Hematopoietic multipotent progenitor cell treated with erythropoietin and hydrocortisone succinate and interleukin-3 and kit ligand, for 6 days (in vitro differentiated cells): ENCODE results near the gene ZNF224.
"Not testable (repeated sequence)": the region's sequence is repeated elsewhere in the genome, so short reads cannot be mapped to it uniquely, and the experiment has no call there.

Experiments
- DNase-seq: peaks from one replicate; pipeline ENCODE4 v3.0.0-alpha.2; 2015

Gene ZNF224

DNA sequence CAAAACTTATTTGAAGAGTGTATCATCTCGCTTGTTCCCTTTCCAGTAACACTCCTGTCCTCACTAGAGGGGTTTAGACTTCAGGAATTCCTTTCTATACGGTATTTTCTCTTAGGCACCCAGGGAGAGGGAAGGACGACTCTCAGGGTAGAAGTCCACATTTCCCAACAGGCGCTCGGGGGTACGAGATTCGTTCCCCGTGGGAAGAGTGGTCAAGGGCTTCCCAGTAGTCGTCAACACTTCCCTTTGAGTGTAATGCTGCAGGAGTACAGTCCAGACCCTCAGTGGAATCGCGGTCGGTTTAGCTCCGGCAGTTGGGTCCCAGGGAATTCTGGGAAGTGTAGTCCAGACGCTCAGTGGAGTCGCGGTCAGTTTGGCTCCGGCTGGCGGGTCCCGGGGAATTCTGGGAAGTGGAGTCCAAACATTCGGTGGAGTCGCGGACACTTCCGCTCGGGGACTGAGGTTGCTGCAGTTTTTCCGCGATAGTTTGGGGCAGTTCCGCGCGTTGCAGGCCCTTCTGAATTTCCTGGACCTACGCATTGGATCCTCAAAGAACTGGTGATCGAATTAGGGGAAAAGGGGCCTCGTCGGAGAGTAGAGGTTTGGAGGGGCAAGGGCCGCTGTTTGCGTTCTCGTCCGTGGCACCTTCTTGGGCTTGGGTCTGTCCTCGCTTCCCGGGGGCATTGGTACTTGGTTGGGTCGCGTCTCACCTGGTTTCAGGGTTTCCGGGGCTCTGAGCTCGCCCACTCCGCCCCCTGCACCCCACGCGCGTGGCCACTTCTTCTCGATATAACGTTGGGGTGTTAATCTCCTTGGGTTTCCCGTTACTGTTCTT, at the start of gene ZNF224:
Gene ZNF224, plus strand, starts transcription at position 431 of the 835 bp plus-strand sequence. CDS start 3,513 bp downstream, outside the sequence.
- peak; percentile 97 for DNase-seq

DNA sequence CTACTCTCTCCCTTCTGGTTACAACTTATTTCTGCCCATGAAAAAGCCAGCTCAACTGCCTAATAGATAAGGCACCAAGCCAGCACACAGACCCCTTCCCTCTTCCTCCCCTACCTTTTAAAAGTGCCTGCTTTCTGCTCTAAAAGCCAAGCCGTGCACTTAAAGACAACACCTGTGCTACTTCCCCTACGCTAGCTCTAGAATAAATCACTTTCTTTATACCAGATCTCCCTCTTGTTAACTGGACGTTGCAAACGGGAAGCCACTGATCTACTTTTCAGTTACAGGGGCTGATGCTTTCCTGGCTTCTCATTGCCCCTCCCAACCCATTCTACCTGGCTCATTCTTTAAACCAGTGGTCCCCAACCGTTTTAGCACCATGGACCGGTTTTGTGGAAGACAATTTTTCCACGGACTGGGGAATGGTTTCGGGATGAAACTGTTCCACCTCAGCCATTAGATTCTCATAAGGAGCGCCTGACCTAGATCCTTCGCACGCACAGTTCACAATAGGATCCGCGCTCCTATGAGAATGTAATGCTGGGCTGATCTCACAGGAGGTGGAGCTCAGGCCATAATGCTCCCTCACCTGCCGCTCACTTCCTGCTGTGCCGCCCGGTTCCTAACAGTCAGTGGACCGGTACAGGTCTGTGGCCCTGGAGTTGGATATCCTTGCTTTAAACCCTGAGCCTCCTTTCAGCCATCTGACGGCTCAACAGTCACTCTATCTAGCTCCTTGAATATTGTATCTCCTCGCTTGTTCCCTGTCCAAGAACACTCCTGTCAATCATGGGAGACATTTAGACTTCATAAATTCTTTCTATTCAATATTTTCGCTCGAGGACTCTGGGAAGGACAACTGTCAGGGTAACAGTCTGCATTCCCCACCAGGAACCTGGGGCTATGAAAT, 43.2 kb upstream of the ZNF224 start:
- DNase-seq = peak; percentile 58

DNA sequence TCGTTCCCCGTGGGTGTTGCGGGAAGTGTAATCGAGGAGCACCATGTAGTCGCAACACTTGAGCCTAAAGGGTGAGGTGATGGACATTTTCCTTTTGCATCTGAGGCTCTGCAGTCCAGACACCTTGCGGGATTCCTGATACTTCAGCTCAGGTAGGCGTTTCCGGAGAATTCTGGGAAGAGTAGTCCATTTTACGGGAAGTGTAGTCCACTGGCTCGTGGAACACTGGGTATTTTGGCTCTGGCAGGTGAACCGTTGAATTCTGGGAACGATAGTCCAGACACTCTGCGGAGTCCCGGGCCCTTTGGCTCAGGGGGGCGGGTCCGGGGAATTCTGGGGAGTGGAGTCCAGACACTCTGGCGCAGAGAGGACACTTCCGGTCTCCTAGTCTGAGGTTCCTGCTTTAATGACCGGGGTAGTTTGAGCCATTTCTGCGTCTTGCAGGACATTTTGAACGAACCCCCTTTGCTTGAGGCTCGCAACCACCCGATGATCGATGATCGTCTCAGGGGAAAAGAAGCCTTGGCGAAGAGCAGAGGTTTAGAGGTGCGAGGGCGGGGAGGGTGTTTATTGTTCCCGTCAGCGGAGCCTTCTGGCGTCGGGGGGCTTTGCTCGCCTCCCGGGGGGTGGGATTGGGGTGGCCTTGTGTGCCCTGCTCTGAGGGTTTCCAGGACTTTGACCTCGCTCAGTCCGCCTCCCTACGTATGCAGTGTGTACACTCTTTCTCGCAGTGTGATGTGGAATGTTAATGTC, 42.3 kb upstream of the ZNF224 start, which contains the start of gene ZNF223:
Gene ZNF223, plus strand, starts transcription at position 387 of the 753 bp plus-strand sequence. CDS start 3,141 bp downstream, outside the sequence.
- DNase-seq = peak; percentile 96

DNA sequence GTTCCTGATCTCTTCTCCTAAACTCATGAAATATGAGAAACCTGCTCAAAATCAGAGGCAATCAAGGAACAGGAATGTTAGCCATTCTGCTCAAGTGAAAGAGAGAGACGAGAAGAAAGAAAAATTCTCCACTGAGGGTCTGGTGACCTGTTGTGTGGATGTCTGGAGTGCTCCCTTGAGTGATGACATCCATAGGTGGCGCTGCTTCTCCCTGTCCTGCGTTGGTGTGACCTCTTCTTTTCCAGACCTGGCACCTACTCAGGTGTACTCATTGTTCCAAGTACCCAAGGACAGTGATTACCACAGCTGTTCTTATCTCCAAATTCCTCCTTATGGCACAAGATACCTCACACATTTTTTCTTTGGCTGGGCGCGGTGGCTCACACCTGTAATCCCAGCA, 38.3 kb upstream of the ZNF224 start:
- no peak for DNase-seq

DNA sequence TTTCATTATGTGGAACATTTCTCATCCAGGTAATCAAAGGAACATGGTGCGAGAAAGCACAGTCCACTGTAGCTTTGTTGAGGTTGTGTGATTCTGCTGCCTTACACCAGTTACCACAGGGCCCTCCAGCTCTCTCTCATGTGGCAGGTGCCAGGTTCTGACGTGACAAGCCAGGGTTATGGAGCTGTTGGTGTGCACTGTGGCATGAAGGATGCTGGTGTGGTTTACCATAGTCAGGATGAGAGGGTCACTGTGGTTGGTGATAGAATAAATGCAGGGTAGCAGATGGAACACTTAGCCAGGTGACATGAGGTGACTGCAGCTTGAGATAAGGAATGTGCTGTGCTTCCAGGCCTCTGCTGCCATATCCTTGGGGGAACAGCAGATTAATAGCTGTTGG, 34.9 kb upstream of the ZNF224 start:
- no peak for DNase-seq

DNA sequence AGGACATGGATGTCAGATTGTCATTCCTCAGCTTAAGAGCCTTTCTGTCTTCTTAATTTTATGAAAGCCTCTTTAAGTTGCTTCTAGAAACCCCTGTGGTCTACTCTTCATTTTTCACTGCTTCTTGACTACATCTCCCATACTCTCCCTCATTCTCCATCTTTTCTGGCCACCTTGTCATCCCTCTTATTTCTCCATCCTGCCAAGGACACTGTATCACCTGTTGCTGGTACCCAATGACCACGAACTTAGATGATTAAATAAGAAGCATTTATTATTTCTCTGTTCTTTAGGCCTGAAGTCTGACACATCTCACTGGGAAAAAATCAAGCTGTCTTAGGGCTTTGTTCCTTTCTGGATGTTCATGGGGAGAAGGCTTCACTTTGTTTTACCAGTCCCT, 33.1 kb upstream of the ZNF224 start:
- no peak for DNase-seq

DNA sequence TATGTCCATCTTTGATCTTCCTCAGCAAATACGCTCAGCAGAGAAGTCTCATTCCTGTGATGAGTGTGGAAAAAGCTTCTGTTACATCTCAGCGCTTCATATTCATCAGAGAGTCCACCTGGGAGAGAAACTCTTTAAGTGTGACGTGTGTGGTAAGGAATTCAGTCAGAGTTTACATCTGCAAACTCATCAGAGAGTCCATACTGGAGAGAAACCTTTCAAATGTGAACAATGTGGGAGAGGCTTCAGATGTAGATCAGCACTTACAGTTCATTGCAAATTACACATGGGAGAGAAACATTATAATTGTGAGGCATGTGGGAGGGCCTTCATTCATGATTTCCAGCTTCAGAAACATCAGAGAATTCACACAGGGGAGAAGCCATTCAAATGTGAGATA, 27.9 kb upstream of the ZNF224 start:
- no peak for DNase-seq

DNA sequence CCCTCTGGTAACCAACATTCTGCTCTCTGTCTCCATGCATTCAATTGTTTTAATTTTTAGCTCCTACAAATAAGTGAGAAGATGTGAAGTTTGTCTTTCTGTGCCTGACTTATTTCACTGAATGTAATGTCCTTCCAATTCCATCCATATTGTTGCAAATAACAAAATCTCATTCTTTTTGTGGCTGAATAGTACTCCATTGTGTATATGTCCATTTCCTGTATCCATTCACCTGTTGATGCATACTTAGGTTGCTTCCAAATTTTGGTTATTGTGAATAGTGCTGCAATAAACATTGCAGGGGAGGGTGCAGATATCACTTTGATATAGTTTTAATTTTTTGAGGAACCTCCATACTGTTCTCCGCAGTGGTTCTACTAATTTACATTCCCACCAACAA, 24.7 kb upstream of the ZNF224 start:
- no peak for DNase-seq

DNA sequence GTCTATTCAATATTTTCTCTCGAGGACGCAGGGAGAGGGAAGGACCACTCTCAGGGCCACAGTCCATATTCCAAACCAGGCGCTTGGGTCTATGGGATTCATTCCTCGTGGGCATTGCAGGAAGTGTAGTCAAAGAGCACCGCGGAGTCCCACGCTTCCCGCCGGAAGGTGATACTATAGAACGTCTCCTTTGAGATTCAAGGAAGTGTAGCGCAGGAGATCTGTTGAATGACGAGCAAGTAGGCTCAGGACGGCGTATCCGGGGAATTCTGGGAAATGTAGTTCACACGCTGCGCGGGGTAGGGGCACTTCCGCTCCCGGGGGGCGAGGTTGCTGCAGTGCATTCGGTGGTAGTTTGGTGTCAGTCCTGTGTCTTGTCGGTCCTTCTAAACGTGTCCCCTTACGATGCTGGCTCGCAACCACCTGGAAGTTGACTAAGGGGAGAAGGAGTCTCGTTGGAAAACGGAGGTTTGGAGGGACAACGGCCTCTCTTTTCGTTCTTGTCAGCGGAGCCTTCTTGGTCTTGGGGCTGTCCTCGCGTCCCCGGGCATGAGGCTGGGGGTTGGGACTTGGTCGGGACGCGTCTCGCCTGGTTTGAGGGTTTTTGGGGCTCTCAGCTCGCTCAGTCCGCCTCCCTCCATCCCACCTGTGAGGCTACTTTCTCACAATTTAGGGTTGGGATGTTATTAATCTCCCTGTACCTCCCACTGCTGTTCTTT, 22.2 kb upstream of the ZNF224 start, which contains the start of gene ZNF284:
Gene ZNF284, plus strand, starts transcription at position 336 of the 719 bp plus-strand sequence. CDS start 4,231 bp downstream, outside the sequence.
- DNase-seq = peak; percentile 96

DNA sequence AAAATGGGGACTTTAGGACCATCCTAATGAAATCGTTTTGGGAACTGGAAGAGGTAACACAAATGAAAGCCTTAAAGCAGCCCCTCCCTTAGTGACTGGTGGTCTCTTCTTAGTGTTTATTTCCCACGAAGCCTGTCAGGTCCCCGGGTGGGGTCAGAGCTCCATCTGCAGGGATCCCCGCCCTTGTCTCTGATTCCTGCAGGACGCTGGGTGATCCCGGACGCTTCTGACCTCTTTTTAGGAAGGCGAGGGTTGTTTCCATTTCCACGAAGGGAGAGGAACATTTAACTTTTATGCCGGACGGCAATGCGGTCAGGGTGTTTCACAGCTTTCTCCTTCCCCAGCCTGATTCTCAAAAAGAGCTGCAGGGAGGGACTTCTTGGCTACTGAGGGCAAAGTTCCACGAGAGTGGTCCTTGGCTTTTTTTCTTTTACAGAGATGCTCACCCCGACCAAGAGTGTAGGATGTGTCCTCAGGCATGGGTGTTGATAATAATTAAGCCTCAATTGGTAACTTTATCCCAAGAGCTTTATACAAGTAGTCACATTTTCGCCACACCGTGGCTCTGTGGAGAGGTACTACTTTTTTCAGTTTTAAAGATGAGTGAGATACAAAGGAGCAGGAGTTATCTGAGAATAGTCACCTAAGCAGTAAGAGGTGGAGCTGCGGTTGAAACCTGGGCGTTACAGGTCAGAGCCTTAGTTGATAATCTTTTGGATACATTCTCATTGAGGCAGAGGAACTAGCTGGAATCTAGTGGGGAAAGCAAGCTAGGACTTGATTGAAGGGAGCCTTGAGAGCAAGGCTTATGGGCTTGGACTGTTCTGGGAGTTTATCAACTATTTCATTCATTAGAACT, 21.4 kb upstream of the ZNF224 start:
- peak; percentile 21 for DNase-seq

DNA sequence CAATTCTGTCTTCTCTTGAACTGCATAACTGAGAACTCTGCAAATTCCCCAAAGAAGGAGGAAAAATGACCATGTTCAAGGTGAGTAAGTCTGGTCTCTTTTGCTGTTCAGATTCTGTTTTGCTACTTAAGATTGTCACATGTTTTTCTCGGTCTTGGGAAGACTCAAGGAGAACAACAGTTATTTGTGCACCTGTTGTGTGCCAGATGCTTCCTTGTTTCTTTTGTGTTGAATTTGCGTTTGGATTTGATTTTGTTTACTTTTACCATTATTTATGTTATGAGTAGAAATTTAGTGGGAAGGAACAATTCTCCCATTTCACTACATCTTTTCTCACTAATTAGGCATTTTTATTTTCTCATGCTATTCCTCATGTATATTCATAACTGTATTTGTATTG, 17.8 kb upstream of the ZNF224 start:
- no peak for DNase-seq

DNA sequence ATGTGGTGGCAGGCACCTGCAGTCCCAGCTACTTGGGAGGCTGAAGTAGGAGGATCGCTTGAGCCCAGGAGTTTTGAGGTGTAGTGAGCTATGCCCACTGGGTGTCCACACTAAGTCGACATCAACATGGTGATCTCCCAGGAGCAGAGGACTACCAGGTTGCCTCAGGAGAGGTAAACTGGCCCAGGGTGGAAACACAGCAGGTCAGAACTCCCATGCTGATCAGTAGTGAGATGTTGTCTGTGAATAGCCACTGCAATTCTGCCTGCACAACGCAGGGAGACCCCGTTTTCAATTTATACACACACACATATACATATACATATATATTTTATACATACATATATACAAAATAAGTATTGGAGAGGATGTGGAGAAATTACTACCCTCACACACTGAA, 2.1 kb upstream of the ZNF224 start:
- no peak for DNase-seq

DNA sequence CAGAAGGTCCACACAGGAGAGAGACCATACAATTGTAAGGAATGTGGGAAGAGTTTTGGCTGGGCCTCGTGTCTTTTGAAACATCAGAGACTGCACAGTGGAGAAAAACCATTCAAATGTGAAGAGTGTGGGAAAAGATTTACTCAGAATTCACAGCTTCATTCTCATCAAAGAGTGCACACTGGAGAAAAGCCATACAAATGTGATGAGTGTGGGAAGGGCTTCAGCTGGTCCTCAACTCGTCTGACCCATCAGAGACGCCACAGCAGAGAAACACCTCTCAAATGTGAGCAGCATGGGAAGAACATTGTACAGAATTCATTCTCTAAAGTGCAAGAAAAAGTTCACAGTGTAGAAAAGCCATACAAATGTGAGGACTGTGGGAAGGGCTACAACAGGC, 13.6 kb downstream of the ZNF224 start:
- no peak for DNase-seq

DNA sequence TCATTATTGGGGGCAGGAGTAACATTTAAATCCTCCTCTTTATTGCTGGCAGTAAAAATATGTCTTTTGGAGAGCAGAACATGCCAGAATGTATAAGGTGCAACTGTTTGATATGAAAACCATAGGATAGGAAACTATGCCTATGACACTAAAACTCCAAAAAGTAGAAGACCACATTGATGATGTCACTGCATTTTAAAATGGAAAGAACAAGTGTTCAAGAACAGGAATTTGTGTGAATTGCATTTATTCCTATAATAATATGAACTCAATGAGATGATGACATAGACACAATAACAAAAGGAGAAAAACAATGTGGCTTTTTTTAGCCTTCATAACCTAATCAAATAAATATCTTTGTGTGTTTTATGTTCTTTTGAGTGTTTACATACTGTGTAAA, 15.3 kb downstream of the ZNF224 start:
- DNase-seq = no peak

DNA sequence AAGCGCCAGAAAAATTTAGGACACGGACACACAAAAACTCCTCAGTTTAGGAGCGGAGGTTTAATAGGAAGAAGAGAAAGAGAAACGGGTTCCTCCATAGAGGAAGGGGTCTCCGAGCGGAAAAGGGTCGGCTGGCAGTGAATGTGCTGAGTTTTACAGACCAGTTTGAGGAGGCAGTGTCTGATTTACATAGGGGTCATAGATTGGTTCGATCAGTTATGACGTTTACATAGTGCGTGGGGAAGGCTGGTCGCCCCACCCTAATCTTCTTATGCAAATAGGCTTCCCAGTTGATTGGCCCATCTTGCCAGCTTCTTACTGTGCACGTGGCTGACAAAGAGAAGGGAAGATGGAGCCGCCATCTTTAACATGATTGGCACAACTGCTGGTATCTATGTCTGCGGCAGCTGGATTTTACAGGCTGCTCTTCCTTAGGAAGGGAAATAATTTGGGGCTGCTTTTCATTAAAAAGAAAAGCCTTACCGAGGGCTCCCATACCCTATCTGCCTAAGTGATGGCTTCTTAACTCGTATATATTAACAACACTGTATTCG, 17.8 kb downstream of the ZNF224 start:
- DNase-seq = peak; percentile 92

DNA sequence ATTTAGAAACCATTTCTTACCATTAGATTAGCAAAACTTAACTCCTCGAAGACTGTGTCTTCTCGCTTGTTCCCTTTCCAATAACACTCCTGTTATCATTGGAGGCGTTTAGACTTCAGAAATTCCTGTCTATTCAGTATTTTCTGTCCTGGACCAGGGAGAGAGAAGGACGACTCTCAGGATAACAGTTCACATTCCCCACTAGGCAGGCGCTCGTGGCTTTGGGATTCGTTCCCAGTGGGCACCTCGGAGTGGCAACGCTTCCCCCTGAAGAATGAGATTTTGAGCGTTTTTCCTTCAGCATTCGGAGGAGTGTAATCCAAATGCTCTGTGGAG, 18.6 kb downstream of the ZNF224 start:
- DNase-seq = no peak

DNA sequence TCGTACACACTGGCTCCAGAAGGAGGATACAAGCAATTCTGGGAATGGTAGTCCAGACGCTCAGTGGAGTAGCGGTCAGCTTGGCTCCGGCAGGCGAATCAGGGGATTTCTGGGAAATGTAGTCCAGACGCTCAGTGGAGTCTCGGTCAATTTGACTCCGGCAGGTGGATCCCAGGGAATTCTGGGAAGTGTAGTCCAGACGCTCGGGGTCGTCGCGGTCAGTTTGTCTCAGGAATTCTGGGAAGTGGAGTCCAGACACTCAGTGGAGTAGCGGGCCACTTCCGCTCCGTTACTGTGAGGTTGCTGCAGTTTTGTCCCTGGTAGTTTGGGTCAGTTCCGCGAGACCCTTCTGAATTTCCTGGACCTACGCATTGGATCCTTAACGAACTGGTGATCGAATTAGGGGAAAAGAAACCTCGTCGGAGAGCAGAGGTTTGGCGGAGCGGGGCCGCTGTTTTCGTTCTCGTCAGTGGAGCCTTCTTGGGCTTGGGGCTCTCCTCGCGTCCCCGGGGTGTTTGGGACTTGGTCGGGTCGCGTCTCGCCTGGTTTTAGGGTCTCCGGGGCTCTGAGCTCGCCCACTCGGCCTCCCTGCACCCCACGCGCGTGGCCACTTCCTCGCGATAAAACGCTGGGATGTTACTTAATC, 19.1 kb downstream of the ZNF224 start, which contains the start of gene ZNF225:
Gene ZNF225, plus strand, starts transcription at position 262 of the 646 bp plus-strand sequence. CDS start 2,429 bp downstream, outside the sequence.
- peak; percentile 99 for DNase-seq

DNA sequence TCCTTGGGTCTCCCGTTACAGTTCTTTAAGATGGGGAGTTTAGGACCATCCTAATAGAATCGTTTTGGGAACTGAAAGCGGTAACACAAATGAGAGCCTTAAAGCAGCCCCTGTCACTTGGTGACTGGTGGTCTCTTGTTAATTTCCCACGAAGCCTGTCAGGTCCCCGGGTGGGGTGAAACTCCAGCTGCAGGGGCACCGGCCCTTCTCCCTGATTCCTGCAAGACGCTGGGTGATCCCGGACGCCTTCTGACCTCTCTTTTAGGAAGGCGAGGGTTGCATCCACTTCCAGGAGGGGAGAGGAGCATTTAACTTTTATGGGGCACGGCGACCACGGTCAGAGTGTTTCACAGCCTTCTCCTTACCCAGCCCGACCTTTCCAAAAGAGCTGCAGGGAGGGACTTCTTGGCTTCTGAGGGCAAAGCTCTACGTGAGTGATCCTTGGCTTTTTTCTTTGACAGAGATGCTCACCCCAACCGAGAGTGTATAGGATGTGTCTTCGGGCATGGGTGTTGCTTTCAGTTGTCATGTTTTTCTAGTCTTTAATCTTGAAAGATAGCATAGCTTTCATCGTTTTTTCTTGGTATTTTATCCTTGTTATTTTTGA, 19.7 kb downstream of the ZNF224 start:
- DNase-seq = peak; percentile 42

DNA sequence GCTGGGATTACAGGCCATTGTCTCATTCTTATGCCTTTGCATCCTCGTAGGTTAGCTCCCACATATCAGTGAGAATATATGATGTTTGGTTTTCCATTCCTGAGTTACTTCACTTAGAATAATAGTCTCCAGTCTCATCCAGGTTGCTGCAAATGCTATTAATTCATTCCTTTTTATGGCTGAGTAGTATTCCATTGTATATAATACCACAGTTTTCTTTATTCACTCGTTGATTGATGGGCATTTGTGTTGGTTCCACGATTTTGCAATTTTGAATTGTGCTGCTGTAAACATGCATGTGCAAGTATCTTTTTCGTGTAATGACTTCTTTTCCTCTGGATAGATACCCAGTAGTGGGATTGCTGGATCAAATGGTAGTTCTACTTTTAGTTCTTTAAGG, 27.0 kb downstream of the ZNF224 start:
- not testable (repeated sequence) for DNase-seq

DNA sequence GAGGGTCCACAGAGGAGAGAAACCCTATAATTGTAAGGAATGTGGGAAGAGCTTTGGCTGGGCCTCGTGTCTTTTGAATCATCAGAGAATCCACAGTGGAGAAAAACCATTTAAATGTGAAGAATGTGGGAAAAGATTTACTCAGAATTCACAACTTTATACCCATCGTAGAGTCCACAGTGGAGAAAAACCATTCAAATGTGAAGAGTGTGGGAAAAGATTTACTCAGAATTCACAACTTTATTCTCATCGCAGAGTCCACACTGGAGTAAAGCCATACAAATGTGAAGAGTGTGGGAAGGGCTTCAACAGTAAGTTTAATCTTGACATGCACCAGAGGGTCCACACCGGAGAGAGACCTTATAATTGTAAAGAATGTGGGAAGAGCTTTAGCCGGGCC, 37.8 kb downstream of the ZNF224 start:
- no peak for DNase-seq
